Lower leg skin (tissue), 3 donors: ENCODE measurements around the gene ZNF805.

Experiments used
- POLR2A ChIP-seq, 2 donors: fragments of 450-650 bp; IDR thresholded peaks; one replicate each; pipeline ENCODE4 v1.6.1; 2016 to 2017; ENCODE audit warnings: antibody characterized with exemption in 2 of 2, mild to moderate bottlenecking in 1 of 2, moderate library complexity in 1 of 2
- TF ChIP-seq, protein P1 (sequence below), 3 donors: fragments of 450-650 bp; IDR thresholded peaks; one replicate each; pipeline ENCODE4 v1.5.1; 2016; ENCODE audit warnings: antibody characterized with exemption in 3 of 3, mild to moderate bottlenecking in 3 of 3, moderate library complexity in 2 of 3

DNA sequence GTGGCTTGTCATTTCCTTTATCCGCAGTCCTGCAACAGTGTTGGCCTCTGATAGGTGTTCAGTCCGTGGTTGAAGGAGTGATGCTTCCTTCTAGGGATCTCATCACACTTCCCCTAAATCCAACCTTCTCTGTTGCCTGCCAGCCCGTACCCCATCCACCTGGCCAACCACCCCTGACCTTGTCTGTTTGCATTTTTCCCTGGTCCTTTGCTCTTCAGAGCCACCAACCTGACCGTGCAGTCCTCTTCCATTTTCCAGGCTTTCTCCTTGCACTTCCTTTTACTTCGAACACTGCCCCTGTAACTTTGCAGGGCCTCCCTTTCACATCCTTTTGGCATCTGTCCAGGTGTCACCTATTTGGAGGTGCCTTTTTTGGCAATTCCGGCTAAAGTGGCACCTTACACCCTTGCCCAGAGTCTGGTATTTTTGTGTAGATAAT lies 40.5 kb downstream of the ZNF805 start:
- TF ChIP-seq, protein P1, sequence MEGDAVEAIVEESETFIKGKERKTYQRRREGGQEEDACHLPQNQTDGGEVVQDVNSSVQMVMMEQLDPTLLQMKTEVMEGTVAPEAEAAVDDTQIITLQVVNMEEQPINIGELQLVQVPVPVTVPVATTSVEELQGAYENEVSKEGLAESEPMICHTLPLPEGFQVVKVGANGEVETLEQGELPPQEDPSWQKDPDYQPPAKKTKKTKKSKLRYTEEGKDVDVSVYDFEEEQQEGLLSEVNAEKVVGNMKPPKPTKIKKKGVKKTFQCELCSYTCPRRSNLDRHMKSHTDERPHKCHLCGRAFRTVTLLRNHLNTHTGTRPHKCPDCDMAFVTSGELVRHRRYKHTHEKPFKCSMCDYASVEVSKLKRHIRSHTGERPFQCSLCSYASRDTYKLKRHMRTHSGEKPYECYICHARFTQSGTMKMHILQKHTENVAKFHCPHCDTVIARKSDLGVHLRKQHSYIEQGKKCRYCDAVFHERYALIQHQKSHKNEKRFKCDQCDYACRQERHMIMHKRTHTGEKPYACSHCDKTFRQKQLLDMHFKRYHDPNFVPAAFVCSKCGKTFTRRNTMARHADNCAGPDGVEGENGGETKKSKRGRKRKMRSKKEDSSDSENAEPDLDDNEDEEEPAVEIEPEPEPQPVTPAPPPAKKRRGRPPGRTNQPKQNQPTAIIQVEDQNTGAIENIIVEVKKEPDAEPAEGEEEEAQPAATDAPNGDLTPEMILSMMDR (IDR thresholded peaks at IDR 0.05), result no peak
- no peak for TF ChIP-seq POLR2A (IDR thresholded peaks at IDR 0.05)
